ENCODE results near the gene CUL9.
A peak's percentile ranks its signal among the peaks of the same experiment; 100 is the strongest.

CUL9 gene

GRCh38 chr6:43246301-43247113 lies 64.5 kb downstream of the CUL9 start:
- H3K79me2 ChIP-seq (ENCODE audit: insufficient read depth, low read length), result no peaks in the 10 kb centered on the region
- DNase-seq (no peak), ATAC-seq (ENCODE audit: insufficient read depth, low read depth) (peak; percentile 10; the same call in 1 of the 3 replicates)
- H3K4me3 ChIP-seq (ENCODE audit: low read depth in 1 of 2, low read length in 2 of 2), result peak overlapping the region in 1 of 2 experiments; percentile 56; a peak in 2 of 4 replicates
- H3K4me1 ChIP-seq (ENCODE audit: insufficient read depth, low read length), result peaks cover 16% of the 10 kb centered on the region
- no peaks in the 10 kb centered on the region for H3K36me3 ChIP-seq (ENCODE audit: insufficient read depth, low read length)
- TF ChIP-seq CTCF (IDR thresholded peaks at IDR 0.05; ENCODE audit: borderline replicate concordance, extremely low read depth, low read length, poor library complexity, severe bottlenecking), result no peak
- TF ChIP-seq EZH2 (IDR thresholded peaks at IDR 0.05; ENCODE audit: borderline replicate concordance, low read depth, low read length, severe bottlenecking), result no peak
- H3K4me2 ChIP-seq (ENCODE audit: insufficient read depth, low read length), result peak overlapping the region; percentile 72
- no peaks in the 10 kb centered on the region for H3K9me3 ChIP-seq (ENCODE audit: insufficient read depth, low read length, severe bottlenecking)
- H3K27me3 ChIP-seq (ENCODE audit: insufficient read depth, low read length, poor library complexity), result peaks cover 38% of the 10 kb centered on the region
- no peaks in the 10 kb centered on the region for H4K20me1 ChIP-seq (ENCODE audit: insufficient read depth, low read length)
- no peak overlapping the region for H3K27ac ChIP-seq (ENCODE audit: low read length)
- peak overlapping the region; percentile 40; the same call in 1 of the 2 replicates for H3K9ac ChIP-seq (ENCODE audit: low read depth, low read length)
- H2AFZ ChIP-seq (ENCODE audit: low read depth, low read length), result peak overlapping the region; percentile 85

GRCh38 chr6:43247114-43247999 lies 65.4 kb downstream of the CUL9 start:
- Histone ChIP-seq H3K4me1 (ENCODE audit: insufficient read depth, low read length) (peaks cover 16% of the 10 kb centered on the region), H4K20me1 (ENCODE audit: insufficient read depth, low read length) (no peaks in the 10 kb centered on the region), H3K4me3 (ENCODE audit: low read depth in 1 of 2, low read length in 2 of 2) (peak overlapping the region in 1 of 2 experiments; percentile 56; a peak in 2 of 4 replicates), H3K36me3 (ENCODE audit: insufficient read depth, low read length) (no peaks in the 10 kb centered on the region), H3K27ac (ENCODE audit: low read length) (no peak overlapping the region), H3K4me2 (ENCODE audit: insufficient read depth, low read length) (peak overlapping the region; percentile 72), H3K79me2 (ENCODE audit: insufficient read depth, low read length) (no peaks in the 10 kb centered on the region), H3K27me3 (ENCODE audit: insufficient read depth, low read length, poor library complexity) (peaks cover 44% of the 10 kb centered on the region), H2AFZ (ENCODE audit: low read depth, low read length) (peak overlapping the region; percentile 85), H3K9ac (ENCODE audit: low read depth, low read length) (peak overlapping the region; percentile 40), H3K9me3 (ENCODE audit: insufficient read depth, low read length, severe bottlenecking) (no peaks in the 10 kb centered on the region)
- DNase-seq, result peak; percentile 78
- peak; percentile 100 for ATAC-seq (ENCODE audit: insufficient read depth, low read depth)
- peak; percentile 9 for TF ChIP-seq CTCF (IDR thresholded peaks at IDR 0.05; ENCODE audit: borderline replicate concordance, extremely low read depth, low read length, poor library complexity, severe bottlenecking)
- TF ChIP-seq EZH2 (IDR thresholded peaks at IDR 0.05; ENCODE audit: borderline replicate concordance, low read depth, low read length, severe bottlenecking), result no peak

- ATAC-seq (ENCODE audit: insufficient read depth, low read depth) (no peak), DNase-seq (no peak)
- Histone ChIP-seq H3K4me2 (ENCODE audit: insufficient read depth, low read length) (no peak overlapping the region), H3K4me1 (ENCODE audit: insufficient read depth, low read length) (peaks cover 16% of the 10 kb centered on the region), H3K9ac (ENCODE audit: low read depth, low read length) (no peak overlapping the region), H4K20me1 (ENCODE audit: insufficient read depth, low read length) (no peaks in the 10 kb centered on the region), H3K27me3 (ENCODE audit: insufficient read depth, low read length, poor library complexity) (peaks cover 44% of the 10 kb centered on the region), H3K36me3 (ENCODE audit: insufficient read depth, low read length) (no peaks in the 10 kb centered on the region), H3K4me3 (ENCODE audit: low read depth in 1 of 2, low read length in 2 of 2) (no peak overlapping the region), H3K79me2 (ENCODE audit: insufficient read depth, low read length) (no peaks in the 10 kb centered on the region), H3K27ac (ENCODE audit: low read length) (no peak overlapping the region), H2AFZ (ENCODE audit: low read depth, low read length) (peak overlapping the region; percentile 85; the same call in 1 of the 2 replicates), H3K9me3 (ENCODE audit: insufficient read depth, low read length, severe bottlenecking) (no peaks in the 10 kb centered on the region)
- no peak for TF ChIP-seq CTCF (IDR thresholded peaks at IDR 0.05; ENCODE audit: borderline replicate concordance, extremely low read depth, low read length, poor library complexity, severe bottlenecking)
- TF ChIP-seq EZH2 (IDR thresholded peaks at IDR 0.05; ENCODE audit: borderline replicate concordance, low read depth, low read length, severe bottlenecking), result no peak
Measured at GRCh38 chr6:43248101-43248500, 66.1 kb downstream of the CUL9 start.
